NCI-H2227 treated with DMSO at 0.1 percent for 48 hours (cell line): ENCODE measurements around the gene ST6GALNAC6.
"Not testable (repeated sequence)": the region's sequence is repeated elsewhere in the genome, so short reads cannot be mapped to it uniquely, and the experiment has no call there.

Experiments
- DNase-seq: peaks from one replicate; lab custom pipeline; 2025; lab: John Stamatoyannopoulos, UW

The ST6GALNAC6 gene

DNA sequence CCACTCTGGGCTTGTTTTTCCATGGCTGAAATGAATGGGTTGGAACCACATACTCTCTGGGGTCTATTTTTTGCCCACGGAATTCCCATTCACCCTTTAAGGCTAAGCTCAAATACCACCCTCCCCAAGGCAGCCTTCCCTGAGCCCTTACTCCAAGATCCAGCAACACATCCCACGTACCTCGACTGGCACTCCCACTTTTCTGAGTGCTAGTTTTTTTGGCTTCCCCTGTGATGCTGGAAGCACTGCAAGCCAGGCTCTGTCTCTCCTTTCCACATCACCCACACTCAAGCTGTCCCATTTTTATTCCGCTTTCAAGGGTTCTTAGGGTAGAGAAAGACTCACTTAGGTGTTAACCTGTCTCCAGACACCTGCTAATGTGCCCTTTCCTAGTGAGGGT, 6.0 kb downstream of the ST6GALNAC6 start:
- no peak for DNase-seq

DNA sequence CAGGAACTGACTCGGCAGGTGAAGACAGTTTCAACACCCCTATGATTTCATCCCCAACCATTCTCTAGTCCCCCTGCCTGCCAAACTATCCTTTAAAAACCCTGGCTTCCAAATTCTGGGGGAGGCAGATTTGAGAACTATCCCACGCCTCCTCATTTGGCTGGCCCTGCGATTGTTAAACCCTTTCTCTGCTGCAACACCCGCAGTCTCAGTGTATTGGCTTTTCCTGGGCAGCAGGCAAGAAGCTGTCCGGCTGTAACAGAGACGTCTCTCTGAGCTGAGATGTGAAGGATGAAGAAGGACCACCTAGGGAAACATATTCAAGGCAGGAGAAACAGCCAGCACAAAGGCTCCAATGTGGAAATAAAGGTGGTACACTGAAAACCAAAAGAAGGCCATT, 6.6 kb downstream of the ST6GALNAC6 start:
- no peak for DNase-seq

DNA sequence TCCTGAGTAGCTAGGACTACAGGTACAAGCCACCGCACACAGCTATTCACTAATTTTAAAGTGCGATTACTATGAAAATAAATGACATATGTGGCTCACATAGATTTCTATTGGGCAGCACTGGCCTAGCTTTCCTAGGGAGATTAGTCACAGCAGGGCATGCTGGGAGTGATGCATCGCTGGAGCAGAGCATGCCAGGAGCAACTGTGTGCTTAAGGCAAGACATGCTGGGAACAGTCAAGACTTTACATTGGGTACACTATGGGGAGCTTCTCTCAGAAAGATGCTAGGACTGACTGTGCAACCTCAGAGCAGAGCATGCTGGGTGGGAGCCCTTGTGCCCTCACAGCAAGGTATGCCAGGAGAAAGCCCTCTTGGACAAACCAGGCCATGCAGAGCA, 9.3 kb downstream of the ST6GALNAC6 start:
- DNase-seq: no peak

DNA sequence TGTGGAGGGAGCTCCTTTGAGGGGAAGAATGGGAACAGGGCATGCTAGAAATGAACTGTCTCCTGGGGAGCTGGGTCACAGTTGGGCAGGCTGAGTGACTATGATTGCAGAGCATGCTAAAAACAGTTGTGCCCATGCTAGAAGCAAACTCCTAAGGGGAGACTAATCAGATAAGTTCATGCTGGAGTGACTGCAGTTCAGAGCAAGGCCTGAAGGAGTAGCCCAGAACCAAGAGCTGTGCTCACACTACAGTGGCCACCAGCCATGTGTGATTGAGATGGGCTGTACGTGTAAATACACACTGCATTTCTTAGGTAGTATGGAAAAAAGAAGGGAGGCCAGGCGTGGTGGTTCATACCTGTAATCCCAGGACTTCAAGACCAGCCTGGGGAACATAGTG, 11.6 kb downstream of the ST6GALNAC6 start:
- DNase-seq: no peak

DNA sequence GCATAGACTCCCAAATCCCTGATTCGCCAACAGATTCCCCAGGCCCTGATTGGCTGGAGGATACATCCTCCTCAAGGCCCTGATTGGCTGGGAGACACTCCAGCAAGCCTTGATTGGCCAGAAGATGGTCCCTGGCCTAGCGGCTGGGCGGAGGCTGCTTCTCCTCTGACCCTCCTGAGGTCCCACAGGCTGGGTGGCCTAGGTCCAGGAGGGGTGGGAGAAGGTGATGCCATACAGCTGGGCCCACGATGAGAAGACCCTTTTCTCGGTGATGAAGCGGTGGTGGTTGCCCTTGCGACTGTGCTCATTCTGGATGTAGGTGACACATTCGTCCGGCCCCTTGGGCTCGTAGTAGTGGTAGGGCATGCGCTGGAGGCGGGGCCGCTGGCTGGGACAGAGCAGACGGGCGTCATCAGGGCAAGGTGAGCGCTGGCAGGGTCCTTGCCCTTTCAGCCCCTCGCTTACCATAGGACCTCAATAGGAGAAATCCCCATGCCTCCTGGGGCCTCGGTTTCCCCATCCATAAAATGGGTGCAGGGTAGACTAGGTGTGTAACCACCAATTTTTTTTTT, 12.9 kb downstream of the ST6GALNAC6 start:
- no peak for DNase-seq

DNA sequence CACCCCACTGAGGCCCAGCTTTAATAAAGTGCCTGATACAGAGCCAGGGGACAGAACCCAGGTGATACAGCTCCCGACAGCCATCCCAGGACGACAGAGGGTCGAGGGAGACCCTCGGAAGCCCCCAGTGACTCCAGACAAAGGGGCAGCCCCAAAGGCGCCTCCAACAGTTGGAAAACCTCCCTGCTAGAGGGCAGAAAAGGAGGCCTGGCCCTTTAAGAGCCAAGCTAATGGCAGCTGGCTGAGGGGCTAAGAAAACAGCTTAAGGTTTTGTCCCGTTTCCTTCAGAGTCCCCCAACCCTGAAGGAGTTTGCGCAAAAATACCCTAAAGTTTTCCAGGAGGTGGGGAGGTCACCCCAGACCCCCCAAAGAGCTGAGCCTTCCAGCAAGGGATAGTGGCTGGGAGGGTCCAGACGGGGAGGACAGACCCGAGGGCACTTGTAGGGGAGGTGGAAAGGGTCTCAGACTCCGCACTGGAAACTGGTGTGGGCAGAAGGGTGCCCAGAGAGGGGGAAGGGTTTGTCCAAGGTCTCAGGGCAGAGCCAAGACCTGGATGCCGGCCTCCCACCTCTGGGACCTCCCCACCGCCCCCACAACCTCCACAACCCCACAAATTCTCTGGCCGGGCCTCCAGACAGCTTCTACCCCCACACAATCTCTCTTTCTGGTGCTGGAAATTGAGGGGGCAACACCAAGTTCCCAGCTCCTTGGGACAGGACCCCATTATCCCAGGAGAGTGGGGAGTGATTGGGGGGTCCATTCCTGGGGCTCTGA, 13.7 kb downstream of the ST6GALNAC6 start:
- DNase-seq: no peak

DNA sequence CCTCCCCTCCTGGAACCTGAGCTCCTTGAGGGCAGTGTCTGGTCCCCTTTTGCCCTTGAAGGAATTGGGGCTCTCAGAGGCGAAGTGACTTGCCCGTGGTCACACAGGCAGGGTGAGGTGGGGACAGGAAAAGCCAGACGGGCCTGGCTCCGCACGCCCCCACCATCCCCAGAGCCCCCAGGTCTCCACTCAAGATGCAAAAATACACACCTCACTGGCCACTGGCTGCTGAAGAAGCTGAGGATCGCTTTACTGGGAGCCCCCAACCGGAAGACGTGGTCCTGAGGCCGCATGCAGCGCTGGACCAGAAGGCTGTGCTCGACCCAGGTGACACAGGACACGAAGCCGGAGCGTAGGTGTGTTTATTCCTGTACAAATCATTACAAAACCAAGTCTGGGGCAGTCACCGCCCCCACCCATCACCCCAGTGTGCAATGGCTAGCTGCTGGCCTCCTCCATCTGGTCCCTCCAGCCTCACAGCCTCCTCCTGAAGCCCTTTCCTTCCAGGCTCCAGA, 14.4 kb downstream of the ST6GALNAC6 start:
- no peak for DNase-seq

DNA sequence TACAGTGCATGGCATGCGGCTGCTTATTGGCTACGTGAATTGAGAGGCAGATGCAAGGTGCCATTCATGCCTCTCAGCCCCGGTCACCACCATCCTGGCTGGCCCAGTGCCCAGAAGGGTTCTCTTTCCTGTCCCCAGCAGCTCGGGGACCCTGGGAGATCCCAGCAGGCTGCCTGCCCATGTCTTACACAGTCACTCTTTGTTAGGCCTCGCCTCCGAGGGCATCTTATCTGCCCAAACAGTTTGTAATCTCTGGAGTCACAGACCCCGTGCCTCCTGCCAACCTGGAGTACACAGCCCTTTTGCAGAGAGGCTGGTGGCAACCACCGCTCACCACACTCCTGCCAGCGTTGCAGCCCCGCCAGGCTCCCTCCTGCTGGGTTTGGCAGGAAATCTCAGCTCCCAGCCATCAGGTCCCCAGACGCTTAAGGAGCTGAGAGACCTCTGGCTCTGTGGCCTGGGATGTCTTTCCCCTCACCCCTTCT, 14.9 kb downstream of the ST6GALNAC6 start:
- no peak for DNase-seq

DNA sequence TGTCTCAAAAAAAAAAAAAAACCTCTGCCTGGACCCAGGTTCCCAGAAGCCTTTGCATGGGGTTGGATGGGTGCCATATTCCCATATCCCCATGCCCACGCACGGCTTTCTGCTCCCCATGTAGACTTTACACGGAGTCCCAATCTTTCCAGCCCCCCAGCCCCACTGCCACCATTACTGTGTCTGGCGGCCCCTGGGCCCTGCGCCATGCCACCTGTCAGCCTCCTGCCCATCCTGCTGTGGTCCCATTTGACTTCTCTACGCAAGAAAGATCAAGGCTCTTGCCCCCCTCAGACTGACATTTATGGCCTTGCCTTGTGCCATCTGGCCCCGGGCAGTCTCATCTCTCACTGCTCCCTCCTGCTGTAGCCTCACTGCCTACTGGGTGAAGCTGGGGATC, 15.4 kb downstream of the ST6GALNAC6 start:
- DNase-seq: no peak

DNA sequence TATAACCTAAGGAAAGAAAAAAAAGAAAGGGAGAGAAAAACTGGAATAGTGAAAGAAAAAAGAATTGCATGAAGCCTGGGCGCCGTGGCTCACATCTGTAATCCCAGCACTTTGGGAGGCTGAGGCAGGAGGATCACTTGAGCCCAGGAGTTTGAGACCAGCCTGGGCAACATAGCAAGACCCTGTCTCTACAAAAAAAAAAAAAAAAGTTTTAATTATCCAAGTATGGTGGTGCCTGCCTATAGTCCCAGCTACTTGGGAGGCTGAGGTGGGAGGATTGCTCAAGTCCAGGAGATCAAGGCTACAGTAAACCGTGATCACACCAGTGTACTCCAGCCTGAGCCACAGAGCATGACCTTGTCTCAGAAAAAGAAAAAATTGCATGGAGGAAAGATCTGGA, 17.7 kb downstream of the ST6GALNAC6 start:
- not testable (repeated sequence) for DNase-seq

DNA sequence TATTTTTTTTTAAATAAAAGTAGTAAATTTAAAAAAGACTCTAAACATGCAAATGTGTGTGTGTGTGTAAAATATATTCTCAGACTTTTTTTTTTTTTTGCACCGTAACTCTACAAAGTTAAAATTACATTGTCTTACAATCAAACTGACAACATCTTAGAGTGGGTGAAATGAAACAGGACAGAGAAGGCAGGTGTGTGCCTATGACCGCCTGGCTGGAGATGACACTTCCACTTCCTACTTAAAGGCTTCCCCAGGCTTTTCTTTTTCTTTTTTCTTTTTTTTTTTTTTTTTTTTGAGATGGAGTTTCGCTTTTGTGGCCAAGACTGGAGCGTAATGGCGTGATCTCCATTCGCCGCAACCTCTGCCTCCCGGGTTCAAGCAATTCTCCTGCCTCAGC, 19.3 kb downstream of the ST6GALNAC6 start:
- DNase-seq: no peak

DNA sequence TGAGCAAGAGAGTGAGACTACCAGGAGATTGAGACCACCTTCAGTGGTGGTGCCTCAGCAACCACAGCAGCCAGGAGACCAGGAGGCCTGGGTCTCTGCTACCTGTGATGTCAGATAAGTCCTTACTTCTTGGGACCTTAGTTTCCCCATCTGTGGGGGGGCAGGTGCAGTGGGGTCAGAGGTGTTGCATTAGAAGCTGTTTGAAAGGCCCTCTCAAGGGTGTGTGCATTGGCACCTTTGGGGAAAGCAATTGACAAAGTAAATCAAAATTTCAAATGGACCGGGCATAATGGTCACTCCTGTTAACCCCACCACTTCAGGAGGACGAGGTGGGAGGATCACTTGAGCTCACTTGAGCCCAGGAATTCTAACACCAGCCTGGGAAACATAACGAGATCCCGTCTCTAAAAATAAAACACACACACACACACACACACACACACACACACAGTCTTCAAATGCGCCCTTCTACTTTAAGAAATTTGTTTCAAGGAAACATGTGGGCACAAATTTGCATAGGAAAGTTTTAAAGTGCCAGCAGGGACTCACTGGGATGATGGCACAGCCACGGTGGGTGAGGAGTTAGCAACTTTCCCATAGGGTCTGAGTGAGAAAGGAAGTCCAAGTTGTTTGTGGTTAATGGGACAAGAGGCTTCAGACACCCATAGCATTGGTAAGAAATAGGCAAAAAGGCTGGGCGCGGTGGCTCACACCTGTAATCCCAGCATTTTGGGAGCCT, 20.6 kb downstream of the ST6GALNAC6 start:
- no peak for DNase-seq

DNA sequence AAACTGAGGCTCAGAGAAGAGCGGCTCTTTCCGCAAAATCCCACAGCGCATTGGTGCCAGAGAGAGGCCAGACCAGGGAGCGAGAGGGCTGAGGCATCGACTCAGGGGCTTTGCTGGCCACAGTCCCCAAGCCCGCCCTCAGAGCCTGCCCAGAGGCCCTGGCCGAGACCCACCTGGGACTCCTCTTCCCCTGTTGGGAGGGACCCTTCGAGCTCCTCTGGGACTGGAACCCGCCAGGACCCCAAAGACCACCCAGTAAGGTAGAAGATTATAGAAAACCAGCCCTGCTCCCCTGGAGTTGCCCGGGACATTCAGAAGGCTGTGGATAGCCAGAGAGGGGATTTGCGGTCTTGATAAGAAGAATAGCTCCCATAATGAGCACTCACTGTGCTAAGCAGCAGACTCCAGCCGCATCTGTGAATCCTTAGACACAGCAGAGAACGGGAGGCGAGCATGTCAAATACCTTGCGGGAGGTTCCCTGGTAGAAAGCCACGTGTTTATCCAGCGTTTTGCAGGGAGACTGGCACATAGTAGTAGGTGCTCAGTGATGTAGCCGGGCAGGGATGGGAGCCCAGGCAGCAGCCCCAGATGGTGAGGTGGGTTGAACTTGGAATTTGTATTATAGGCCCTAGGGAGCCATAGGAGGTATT, 21.3 kb downstream of the ST6GALNAC6 start:
- no peak for DNase-seq

DNA sequence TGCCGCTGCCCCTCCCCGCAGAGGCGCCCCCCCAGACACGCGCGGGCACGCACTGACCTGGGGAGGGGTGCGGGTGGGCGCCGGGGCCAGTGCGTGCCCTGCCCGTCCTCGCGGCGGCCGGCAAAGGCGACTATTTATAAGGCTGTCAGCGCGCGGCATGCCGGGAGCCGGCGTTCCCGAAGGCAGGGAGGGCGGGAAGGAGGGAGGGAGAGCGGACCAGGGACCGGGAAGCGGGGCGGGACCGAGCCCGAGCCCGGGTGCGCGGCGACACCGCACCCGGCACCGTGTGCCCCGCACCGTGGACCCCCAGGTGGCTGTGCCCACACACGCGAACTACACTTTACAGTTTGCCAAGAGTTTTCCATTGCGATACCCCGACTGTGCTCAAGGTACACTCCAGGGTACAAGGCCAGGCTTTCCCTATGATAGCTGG, 21.8 kb downstream of the ST6GALNAC6 start, which contains the start of gene AK1:
AK1 (minus strand) TSS at position 110 of the 433 bp plus-strand sequence. CDS start 3,058 bp downstream, outside the sequence.
- DNase-seq: no peak

DNA sequence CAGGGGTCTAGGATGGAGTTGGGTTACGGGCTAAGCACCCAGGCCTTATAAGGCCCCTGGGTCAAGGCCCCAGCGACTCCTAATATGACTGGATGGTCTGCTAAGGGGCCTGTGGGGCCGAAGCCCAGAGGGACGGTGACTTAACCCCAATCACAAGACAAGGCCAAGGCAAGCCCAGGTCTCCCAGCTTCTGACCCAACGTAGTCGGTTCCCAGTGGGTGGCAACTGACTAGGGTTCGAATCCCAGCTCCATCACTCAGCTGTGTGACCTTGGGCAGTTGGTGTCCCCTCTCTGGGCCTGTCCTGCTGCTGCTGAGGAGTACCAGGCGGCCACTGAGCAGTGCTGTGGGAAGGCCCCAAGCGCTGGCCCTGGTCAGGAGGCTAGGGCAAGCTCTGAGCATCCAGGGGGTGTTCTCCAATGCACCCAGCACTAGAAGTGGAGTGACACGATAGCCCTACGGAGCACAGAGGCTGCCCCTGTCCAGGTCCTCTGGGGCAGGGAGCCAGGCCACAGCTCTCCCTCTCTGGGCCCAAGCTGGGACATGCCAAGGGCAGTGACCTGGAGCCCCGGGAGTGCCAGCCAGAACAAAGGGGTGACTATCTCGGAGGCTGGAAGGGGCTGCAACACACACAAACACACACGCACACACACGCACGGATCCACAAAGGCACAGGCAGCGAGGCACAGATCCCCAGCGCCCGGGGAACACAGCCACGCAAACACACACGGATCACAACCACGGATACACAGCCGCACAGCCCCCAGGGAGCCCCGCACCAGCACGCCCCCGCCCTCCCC, 22.4 kb downstream of the ST6GALNAC6 start:
- no peak for DNase-seq

DNA sequence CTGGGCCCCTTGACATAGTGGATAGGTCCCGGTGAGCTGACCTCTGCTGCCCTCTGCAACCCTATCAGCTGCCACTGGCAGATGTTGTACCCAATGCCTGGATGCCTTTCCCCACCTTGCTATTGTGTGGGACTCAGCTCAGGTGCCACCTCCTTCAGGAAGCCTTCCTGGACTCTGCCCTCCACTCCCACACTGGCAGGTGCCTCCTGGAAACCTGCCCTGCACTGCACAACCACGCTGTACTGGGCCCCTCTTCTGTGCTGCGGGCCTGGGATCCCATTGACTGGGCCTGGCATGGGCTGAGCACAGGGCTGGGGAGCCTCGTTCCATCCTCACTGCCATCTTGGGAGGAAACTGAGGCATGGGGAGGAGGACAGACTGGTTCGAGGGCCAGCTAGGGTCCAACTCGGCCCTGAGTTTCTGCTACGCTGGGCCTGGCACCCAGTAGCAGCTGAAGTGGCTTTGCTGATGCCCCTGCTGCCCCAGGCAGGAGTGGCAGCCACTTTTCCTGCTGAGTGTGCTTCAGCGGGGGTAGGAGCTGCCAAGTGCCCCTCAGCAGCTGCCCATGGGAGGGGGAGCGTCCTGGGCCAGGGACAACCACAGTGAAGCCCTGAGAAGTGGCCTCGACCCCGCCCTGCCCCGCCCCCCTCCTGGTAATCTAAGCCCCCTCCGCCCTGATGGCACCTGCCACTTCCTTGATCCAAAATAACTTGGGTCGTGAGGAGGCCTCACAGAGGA, 23.2 kb downstream of the ST6GALNAC6 start:
- DNase-seq: no peak

DNA sequence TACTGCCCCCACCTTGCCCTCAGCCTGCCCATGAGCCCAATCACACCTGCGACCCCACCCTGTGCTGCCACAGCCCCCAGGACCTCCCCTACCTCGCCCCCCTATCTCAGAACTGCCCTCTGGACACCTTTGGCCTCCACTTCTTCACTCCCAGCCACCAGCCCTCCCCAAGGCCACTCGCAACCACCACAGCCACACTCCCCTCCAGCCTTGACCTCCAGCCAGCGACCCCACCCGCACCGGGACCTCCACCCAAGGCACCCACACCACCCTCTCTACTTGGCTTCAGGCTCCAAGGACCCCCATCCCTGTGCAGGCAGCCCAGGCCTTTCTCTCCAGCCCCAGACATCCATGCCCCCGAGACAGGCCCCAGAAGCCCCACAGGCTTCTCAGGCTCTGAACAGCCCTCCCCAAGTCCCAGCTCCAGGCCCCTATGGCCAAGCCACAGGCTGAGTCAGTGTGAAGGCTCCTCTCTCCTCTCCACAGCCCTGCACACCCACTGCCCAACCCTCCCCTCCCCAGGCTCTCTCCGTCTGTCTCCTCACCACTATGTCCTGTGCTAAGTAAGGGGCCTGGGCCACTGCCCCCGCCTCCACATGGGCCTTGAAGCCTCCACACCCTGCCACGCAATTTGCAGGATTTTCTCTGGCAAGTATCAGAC, 24.0 kb downstream of the ST6GALNAC6 start:
- DNase-seq: no peak

DNA sequence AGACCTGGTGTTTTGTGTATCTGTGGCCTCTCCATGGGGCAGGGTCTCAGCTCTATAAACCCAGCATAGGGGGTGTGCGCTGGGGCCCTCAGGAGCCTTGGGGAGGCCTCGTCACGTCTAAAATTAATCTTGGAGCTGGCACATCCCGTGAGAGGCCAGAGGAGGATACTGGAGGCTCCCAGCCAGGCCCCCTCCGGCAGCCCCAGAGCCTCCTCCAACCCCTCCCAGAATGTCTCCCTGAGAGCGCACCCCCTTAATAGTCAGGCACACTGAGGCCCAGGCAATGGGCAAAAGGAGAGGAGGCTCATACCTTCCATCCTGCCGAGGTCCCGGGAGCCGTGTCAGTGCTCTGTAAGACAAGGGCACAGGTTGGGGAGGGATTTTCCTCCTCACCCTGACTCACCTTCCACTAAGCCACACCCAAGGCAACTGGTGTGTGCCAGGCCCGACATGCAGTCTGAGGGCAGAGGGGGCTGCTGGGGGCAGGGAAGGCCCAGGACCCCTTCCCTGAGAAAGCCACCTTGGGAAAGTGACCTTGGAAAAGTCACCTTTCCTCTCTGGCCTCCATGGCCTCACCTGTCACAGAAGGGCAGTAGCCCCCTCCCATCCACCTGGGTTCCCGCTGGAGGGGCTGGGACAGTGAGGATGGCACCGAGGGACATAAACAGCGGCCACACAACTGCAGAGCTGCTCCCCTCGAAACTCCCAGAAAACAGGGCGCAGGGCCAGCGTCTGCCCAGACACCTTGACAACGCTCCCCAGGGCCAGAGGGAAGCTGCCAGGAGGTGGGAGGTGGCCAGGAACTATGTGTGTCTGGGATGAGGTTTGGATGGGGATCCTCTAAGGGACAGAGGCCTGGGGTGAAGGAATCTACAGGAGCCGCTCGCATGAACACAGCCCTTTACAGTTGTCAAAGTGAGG, 24.8 kb downstream of the ST6GALNAC6 start:
- DNase-seq: no peak

DNA sequence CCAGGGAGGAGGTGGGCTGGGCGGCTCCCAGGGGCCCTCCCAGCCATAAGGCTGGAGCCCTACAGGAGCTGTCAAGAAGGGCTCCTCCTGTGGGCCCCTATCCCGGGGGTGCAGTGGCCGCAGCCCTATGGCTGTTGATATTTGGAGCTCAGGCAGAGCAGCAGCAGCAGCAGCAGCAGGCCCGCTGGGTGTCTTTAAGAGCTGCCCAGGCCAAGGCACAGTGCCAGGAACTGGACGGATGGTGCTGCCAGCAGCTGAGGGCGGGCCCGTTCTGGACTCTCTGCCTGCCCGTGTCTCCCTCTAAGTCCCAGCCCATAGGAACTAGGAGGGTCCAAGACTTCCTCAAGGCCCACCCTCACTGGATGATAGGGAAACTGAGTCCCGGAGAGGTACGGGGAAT, 25.5 kb downstream of the ST6GALNAC6 start:
- no peak for DNase-seq
